ENCODE results near the gene DNAAF3. TPM values are rescaled to one million over a fixed set of nuclear protein-coding genes. Genes with fewer than 3 reads are reported as not detected.

Gene DNAAF3
- total RNA-seq, 1 experiment from 2014 or later = 4.2 TPM

DNA sequence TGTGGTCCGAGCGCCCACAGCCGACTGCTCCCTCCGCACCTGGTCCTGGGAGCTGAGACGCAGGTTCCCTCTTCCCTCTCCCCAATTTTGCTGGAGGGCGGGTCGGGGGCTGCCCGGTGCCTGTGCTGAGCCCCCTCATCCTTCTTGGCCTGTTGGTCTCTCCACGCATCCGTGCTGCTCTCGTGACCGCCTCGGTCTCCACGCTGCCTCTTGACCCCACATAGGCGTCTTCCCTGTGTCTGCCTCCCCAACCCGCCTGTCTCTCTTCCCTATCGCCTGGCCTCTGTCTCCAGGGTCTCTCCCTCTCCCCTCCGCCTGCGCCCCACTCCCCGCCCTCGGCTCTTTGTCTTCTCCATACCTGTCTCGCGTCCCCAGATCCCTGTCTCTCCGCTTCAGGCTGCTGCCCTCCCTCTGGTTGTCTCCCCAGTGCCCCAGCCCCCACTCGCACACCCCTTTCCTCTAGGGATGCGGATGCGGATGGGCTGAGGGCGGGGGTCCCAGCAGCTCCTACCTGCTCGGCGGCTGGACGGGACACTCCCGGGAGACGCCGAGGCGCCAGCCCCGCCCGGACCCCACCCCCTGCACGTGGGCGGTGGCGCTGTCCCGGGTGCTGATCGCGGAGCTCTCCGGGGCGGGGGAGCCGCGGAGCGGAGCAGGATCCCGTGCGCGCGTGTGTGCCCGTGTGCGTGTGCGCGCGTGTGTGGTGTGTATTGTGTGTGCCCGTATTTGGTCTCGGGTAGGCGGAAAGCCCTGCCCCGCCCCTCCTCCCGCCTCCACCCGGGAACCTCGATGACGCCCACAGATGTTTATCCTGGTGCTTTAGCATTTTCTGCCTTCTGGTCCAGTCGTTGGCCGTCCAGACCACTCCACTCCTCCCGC is 13.4 kb upstream of the DNAAF3 start, which contains the start of gene SYT5:
Gene SYT5 (minus strand): TSS at position 684 of the 879 bp plus-strand sequence. CDS start 1,248 bp downstream, outside the sequence.
- Histone ChIP-seq H3K27ac (ENCODE audit: low read length) (no peak within 1 kb of the TSS), H4K20me1 (ENCODE audit: insufficient read depth, low read depth, low read length) (peaks cover 7% of the 10 kb centered on the region), H3K9me2 (replicated peaks; ENCODE audit: insufficient read depth, low read length) (no peaks in the 10 kb centered on the region), H3K4me3 (ENCODE audit: low read length) (peak within 1 kb of the TSS; percentile 64), H3K79me2 (ENCODE audit: low read length) (no peaks in the 10 kb centered on the region), H3K4me2 (ENCODE audit: low read depth, low read length, poor library complexity, severe bottlenecking) (peak within 1 kb of the TSS; percentile 75), H3K4me1 (ENCODE audit: low read length) (peaks cover 16% of the 10 kb centered on the region), H2AFZ (ENCODE audit: low read length) (peak within 1 kb of the TSS; percentile 57; the same call in 1 of the 2 replicates), H3K27me3 (ENCODE audit: low read length) (no peaks in the 10 kb centered on the region), H3K36me3 (ENCODE audit: insufficient read depth, low read length) (no peaks in the 10 kb centered on the region), H3K9ac (ENCODE audit: low read length) (0 out of 2 replicates have a peak within 1 kb of the TSS, but pooled peaks have one; percentile 30), H3K9me3 (ENCODE audit: low read length) (no peaks in the 10 kb centered on the region)
- peak; percentile 90 for DNase-seq

DNA sequence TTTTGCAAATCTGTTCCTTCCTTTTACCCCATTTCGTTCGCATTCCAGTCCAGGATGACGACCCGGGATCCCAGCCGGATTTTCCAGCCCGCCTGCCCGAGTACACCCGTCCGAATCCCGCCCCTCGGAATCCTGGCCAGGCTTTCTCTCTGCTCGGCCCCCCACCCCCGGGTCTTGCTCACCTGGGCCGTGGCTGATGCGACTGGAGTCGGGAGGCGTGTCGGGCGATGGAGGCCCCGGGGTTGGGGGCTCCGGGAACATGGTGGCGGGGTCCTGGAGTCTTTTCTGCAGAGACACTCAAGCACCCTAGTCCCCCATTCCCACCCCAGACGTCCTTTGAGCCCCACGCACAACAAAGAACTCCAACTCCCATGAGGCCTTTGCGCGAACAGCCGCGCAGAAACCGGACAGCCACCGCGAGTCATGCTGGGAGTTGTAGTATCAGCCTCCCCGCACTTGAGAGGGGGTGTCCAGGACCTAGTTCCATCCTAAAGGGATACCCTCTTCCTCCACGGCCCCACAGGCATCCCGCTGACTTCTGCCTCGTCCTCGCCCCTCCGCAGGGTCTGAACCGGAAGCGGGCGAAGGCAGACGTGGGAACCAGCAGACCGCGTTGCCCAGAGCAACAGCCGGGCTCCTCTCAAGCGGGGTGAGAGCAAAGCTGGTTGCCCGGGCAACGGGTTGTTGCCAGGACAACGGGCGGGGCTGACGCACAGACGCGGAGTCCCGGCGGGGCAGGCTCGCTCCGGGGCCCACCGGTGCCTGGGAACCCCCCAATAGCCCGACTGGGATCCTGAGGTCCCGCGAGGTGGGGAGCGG is 12.6 kb upstream of the DNAAF3 start:
- no peaks in the 10 kb centered on the region for H3K27me3 ChIP-seq (ENCODE audit: low read length)
- H3K9ac ChIP-seq (ENCODE audit: low read length) = 0 out of 2 replicates have a peak overlapping the region, but pooled peaks have one; percentile 30
- H3K79me2 ChIP-seq (ENCODE audit: low read length) = no peaks in the 10 kb centered on the region
- H2AFZ ChIP-seq (ENCODE audit: low read length) = peak overlapping the region; percentile 57; the same call in 1 of the 2 replicates
- H3K9me2 ChIP-seq (replicated peaks; ENCODE audit: insufficient read depth, low read length) = no peaks in the 10 kb centered on the region
- no peaks in the 10 kb centered on the region for H3K36me3 ChIP-seq (ENCODE audit: insufficient read depth, low read length)
- DNase-seq = peak; percentile 99
- H4K20me1 ChIP-seq (ENCODE audit: insufficient read depth, low read depth, low read length) = peaks cover 7% of the 10 kb centered on the region
- peak overlapping the region; percentile 64 for H3K4me3 ChIP-seq (ENCODE audit: low read length)
- H3K9me3 ChIP-seq (ENCODE audit: low read length) = no peaks in the 10 kb centered on the region
- H3K27ac ChIP-seq (ENCODE audit: low read length) = no peak overlapping the region
- H3K4me2 ChIP-seq (ENCODE audit: low read depth, low read length, poor library complexity, severe bottlenecking) = peak overlapping the region; percentile 75
- peaks cover 16% of the 10 kb centered on the region for H3K4me1 ChIP-seq (ENCODE audit: low read length)

DNA sequence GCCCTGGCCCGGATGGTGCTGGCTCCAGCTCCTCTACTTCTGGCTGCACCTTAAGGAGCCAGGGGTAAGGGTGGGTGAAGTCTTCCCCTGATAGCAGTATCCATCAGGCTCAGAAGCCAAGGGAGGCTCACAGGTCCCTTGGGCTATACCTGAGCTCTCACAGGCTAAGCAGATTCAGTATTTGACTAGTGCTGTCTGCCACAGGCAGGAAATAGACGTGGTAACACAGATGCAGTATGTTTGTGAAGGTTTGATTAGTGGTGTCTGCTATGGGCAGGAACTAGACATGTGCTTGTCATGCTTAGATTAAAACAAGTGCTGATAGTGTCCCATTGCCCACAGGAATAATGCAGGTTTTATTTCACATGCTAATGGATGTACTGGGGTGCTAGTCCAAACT is 9.7 kb upstream of the DNAAF3 start:
- Histone ChIP-seq H3K9me3 (ENCODE audit: low read length) (no peaks in the 10 kb centered on the region), H3K36me3 (ENCODE audit: insufficient read depth, low read length) (no peaks in the 10 kb centered on the region), H3K27ac (ENCODE audit: low read length) (no peak overlapping the region), H3K4me3 (ENCODE audit: low read length) (no peak overlapping the region), H3K4me1 (ENCODE audit: low read length) (peaks cover 16% of the 10 kb centered on the region), H3K4me2 (ENCODE audit: low read depth, low read length, poor library complexity, severe bottlenecking) (no peak overlapping the region), H3K9ac (ENCODE audit: low read length) (no peak overlapping the region), H3K27me3 (ENCODE audit: low read length) (no peaks in the 10 kb centered on the region), H3K9me2 (replicated peaks; ENCODE audit: insufficient read depth, low read length) (no peaks in the 10 kb centered on the region), H3K79me2 (ENCODE audit: low read length) (no peaks in the 10 kb centered on the region), H4K20me1 (ENCODE audit: insufficient read depth, low read depth, low read length) (peaks cover 7% of the 10 kb centered on the region), H2AFZ (ENCODE audit: low read length) (peak overlapping the region; percentile 14; the same call in 1 of the 2 replicates)
- DNase-seq = peak; percentile 67

GRCh38 chr19:55175117-55175867 is 8.9 kb upstream of the DNAAF3 start:
- Histone ChIP-seq H3K79me2 (ENCODE audit: low read length) (no peaks in the 10 kb centered on the region), H3K9me3 (ENCODE audit: low read length) (no peaks in the 10 kb centered on the region), H3K9ac (ENCODE audit: low read length) (no peak overlapping the region), H3K4me3 (ENCODE audit: low read length) (no peak overlapping the region), H3K36me3 (ENCODE audit: insufficient read depth, low read length) (no peaks in the 10 kb centered on the region), H3K27ac (ENCODE audit: low read length) (no peak overlapping the region), H3K9me2 (replicated peaks; ENCODE audit: insufficient read depth, low read length) (no peaks in the 10 kb centered on the region), H2AFZ (ENCODE audit: low read length) (no peak overlapping the region), H4K20me1 (ENCODE audit: insufficient read depth, low read depth, low read length) (peaks cover 7% of the 10 kb centered on the region), H3K27me3 (ENCODE audit: low read length) (no peaks in the 10 kb centered on the region), H3K4me1 (ENCODE audit: low read length) (peaks cover 16% of the 10 kb centered on the region), H3K4me2 (ENCODE audit: low read depth, low read length, poor library complexity, severe bottlenecking) (no peak overlapping the region)
- DNase-seq = no peak

- Histone ChIP-seq H3K4me2 (ENCODE audit: low read depth, low read length, poor library complexity, severe bottlenecking) (no peak overlapping the region), H2AFZ (ENCODE audit: low read length) (no peak overlapping the region), H3K9me3 (ENCODE audit: low read length) (no peaks in the 10 kb centered on the region), H3K36me3 (ENCODE audit: insufficient read depth, low read length) (no peaks in the 10 kb centered on the region), H3K27ac (ENCODE audit: low read length) (no peak overlapping the region), H3K9me2 (replicated peaks; ENCODE audit: insufficient read depth, low read length) (no peaks in the 10 kb centered on the region), H3K4me3 (ENCODE audit: low read length) (no peak overlapping the region), H4K20me1 (ENCODE audit: insufficient read depth, low read depth, low read length) (peaks cover 3% of the 10 kb centered on the region), H3K4me1 (ENCODE audit: low read length) (peaks cover 12% of the 10 kb centered on the region), H3K27me3 (ENCODE audit: low read length) (no peaks in the 10 kb centered on the region), H3K79me2 (ENCODE audit: low read length) (no peaks in the 10 kb centered on the region), H3K9ac (ENCODE audit: low read length) (no peak overlapping the region)
- DNase-seq = no peak
Measured at GRCh38 chr19:55174425-55175116, 8.2 kb upstream of the DNAAF3 start.

- Histone ChIP-seq H3K27me3 (ENCODE audit: low read length) (no peaks in the 10 kb centered on the region), H3K9me2 (replicated peaks; ENCODE audit: insufficient read depth, low read length) (no peaks in the 10 kb centered on the region), H3K4me3 (ENCODE audit: low read length) (no peak overlapping the region), H3K36me3 (ENCODE audit: insufficient read depth, low read length) (no peaks in the 10 kb centered on the region), H4K20me1 (ENCODE audit: insufficient read depth, low read depth, low read length) (no peaks in the 10 kb centered on the region), H3K27ac (ENCODE audit: low read length) (no peak overlapping the region), H3K9ac (ENCODE audit: low read length) (no peak overlapping the region), H3K4me2 (ENCODE audit: low read depth, low read length, poor library complexity, severe bottlenecking) (no peak overlapping the region), H3K9me3 (ENCODE audit: low read length) (no peaks in the 10 kb centered on the region), H2AFZ (ENCODE audit: low read length) (no peak overlapping the region), H3K79me2 (ENCODE audit: low read length) (no peaks in the 10 kb centered on the region), H3K4me1 (ENCODE audit: low read length) (peaks cover 5% of the 10 kb centered on the region)
- peak; percentile 42 for DNase-seq
Measured at GRCh38 chr19:55173714-55174409, 7.4 kb upstream of the DNAAF3 start.

- DNase-seq = no peak
- Histone ChIP-seq H3K36me3 (ENCODE audit: insufficient read depth, low read length) (no peaks in the 10 kb centered on the region), H3K9ac (ENCODE audit: low read length) (no peak overlapping the region), H3K27me3 (ENCODE audit: low read length) (no peaks in the 10 kb centered on the region), H3K9me3 (ENCODE audit: low read length) (no peaks in the 10 kb centered on the region), H3K9me2 (replicated peaks; ENCODE audit: insufficient read depth, low read length) (no peaks in the 10 kb centered on the region), H3K27ac (ENCODE audit: low read length) (no peak overlapping the region), H3K4me1 (ENCODE audit: low read length) (no peaks in the 10 kb centered on the region), H3K4me2 (ENCODE audit: low read depth, low read length, poor library complexity, severe bottlenecking) (no peak overlapping the region), H3K4me3 (ENCODE audit: low read length) (no peak overlapping the region), H3K79me2 (ENCODE audit: low read length) (no peaks in the 10 kb centered on the region), H2AFZ (ENCODE audit: low read length) (no peak overlapping the region), H4K20me1 (ENCODE audit: insufficient read depth, low read depth, low read length) (no peaks in the 10 kb centered on the region)
Measured at GRCh38 chr19:55173186-55173713, 6.8 kb upstream of the DNAAF3 start.
